ENCODE measurements around the gene SSNA1. TPM values are rescaled to one million over a fixed set of nuclear protein-coding genes. Genes with fewer than 3 reads are reported as not detected.
A peak's percentile ranks its signal among the peaks of the same experiment; 100 is the strongest.

The SSNA1 gene
- total RNA-seq, 6 experiments from 2014 or later: 21.5 to 53.3 (median 25.5) TPM

DNA sequence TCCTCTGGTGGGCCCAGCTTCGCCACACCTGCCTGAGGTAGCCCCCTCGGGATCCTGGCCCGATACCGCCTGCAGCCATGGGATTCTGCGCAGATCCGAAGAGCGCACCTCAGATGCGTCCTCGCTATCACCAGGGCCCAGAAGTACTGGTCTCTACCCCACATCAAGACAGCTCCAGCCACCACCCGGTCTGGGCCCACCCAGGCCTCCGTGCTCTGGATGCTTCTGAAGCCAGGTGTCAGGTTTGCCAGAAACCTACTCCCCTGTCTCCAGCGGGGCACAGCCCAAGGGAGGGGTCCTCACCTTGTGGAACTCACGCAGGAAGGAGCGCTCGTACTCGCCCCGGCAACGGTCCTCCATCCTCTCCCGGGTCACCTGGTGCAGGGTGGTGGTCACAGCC is 2.6 kb upstream of the SSNA1 start:
- H3K27me3 ChIP-seq: no peaks in the 10 kb centered on the region
- ATAC-seq (no peak), DNase-seq (no peak)
- H3K4me1 ChIP-seq: peaks cover 0 to 32% (median 15%) of the 10 kb centered on the region in 4 donors
- intact Hi-C loops (cut with DNase I): loop anchor here in 1 of 2 donors (10.0 kb wide), 1 partner anchor 49 kb away; the partner anchor contains the start of gene SLC34A3
- 0% methylated on average over 1 of the region's 19 CpGs for WGBS (ENCODE audit: insufficient coverage, low coverage, low lambda C conversion rate, missing lambda C conversion rate)
- H3K4me3 ChIP-seq: no peak overlapping the region
- H3K9me3 ChIP-seq: no peaks in the 10 kb centered on the region
- peaks cover 0 to 41% (median 13%) of the 10 kb centered on the region in 4 donors for H3K36me3 ChIP-seq
- TF ChIP-seq POLR2A (IDR thresholded peaks at IDR 0.05) (no peak), CTCF (IDR thresholded peaks at IDR 0.05) (no peak)
- no peak overlapping the region for H3K27ac ChIP-seq

GRCh38 chr9:137186385-137186784 is 2.1 kb upstream of the SSNA1 start:
- ATAC-seq: no peak

DNA sequence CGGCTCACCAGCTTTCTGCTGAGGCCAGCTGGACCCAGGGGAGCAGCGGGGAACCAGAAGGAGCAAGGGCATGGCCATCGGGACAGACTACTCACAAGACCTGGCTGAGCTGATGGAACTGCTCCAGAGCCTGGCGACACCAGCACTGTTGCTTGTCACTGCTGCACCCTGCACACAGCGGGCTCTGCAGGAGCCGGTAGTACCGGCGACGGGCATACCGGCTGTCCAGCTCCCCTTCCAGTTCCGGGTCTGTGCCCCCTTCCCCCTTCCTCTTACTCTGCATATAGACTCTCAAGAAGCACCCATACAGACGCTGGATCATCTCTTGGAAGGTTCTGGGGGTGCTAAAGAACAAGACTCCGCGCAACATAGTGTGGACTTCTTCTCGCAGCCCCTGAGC is 1.1 kb upstream of the SSNA1 start:
- no peak overlapping the region for H3K27ac ChIP-seq
- intact Hi-C loops (cut with DNase I): loop anchor here in 1 of 2 donors (10.0 kb wide), 1 partner anchor 47 kb away; the partner anchor contains the start of gene SLC34A3
- no peaks in the 10 kb centered on the region for H3K27me3 ChIP-seq
- peaks cover 0 to 30% (median 12%) of the 10 kb centered on the region in 4 donors for H3K36me3 ChIP-seq
- H3K9me3 ChIP-seq: no peaks in the 10 kb centered on the region
- WGBS (ENCODE audit: insufficient coverage, low coverage, low lambda C conversion rate, missing lambda C conversion rate): 100% methylated on average over 1 of the region's 15 CpGs
- peaks cover 0 to 34% (median 15%) of the 10 kb centered on the region in 4 donors for H3K4me1 ChIP-seq
- DNase-seq: no peak
- TF ChIP-seq POLR2A (IDR thresholded peaks at IDR 0.05) (no peak), CTCF (IDR thresholded peaks at IDR 0.05) (no peak)
- peak overlapping the region; percentile 90 to 100 (median 98) for H3K4me3 ChIP-seq
- no peak for ATAC-seq

More at GRCh38 chr9:137186385-137186784, 2.1 kb upstream of the SSNA1 start:
- Histone ChIP-seq H3K27me3 (no peaks in the 10 kb centered on the region), H3K36me3 (peaks cover 0 to 36% (median 13%) of the 10 kb centered on the region in 4 donors), H3K9me3 (no peaks in the 10 kb centered on the region), H3K4me1 (peaks cover 0 to 34% (median 15%) of the 10 kb centered on the region in 4 donors), H3K27ac (no peak overlapping the region), H3K4me3 (no peak overlapping the region)
- no peak for DNase-seq
- no CpG with 5 or more reads among the region's 6 CpGs for WGBS (ENCODE audit: insufficient coverage, low coverage, low lambda C conversion rate, missing lambda C conversion rate)
- intact Hi-C loops (cut with DNase I): loop anchor here in 1 of 2 donors (10.0 kb wide), 1 partner anchor 48 kb away; the partner anchor contains the start of gene SLC34A3
- TF ChIP-seq CTCF (IDR thresholded peaks at IDR 0.05): no peak
- no peak for TF ChIP-seq POLR2A (IDR thresholded peaks at IDR 0.05)

GRCh38 chr9:137188086-137188489 is 388 bp upstream of the SSNA1 start:
- Histone ChIP-seq H3K4me3 (peak overlapping the region; percentile 90 to 100 (median 98)), H3K4me1 (peaks cover 0 to 34% (median 15%) of the 10 kb centered on the region in 4 donors), H3K9me3 (no peaks in the 10 kb centered on the region), H3K27me3 (no peaks in the 10 kb centered on the region), H3K36me3 (peaks cover 0 to 23% (median 9%) of the 10 kb centered on the region in 4 donors), H3K27ac (peak overlapping the region; percentile 85 to 92 (median 91))
- intact Hi-C loops (cut with DNase I): loop anchor here in 1 of 2 donors (10.0 kb wide), 1 partner anchor 47 kb away; the partner anchor contains the start of gene SLC34A3
- TF ChIP-seq CTCF (IDR thresholded peaks at IDR 0.05) (no peak), POLR2A (IDR thresholded peaks at IDR 0.05) (no peak)
- 0% methylated on average over 4 of the region's 31 CpGs for WGBS (ENCODE audit: insufficient coverage, low coverage, low lambda C conversion rate, missing lambda C conversion rate)
- DNase-seq (no peak), ATAC-seq (no peak)
